ENCODE data around the gene AUTS2.

The AUTS2 gene

DNA sequence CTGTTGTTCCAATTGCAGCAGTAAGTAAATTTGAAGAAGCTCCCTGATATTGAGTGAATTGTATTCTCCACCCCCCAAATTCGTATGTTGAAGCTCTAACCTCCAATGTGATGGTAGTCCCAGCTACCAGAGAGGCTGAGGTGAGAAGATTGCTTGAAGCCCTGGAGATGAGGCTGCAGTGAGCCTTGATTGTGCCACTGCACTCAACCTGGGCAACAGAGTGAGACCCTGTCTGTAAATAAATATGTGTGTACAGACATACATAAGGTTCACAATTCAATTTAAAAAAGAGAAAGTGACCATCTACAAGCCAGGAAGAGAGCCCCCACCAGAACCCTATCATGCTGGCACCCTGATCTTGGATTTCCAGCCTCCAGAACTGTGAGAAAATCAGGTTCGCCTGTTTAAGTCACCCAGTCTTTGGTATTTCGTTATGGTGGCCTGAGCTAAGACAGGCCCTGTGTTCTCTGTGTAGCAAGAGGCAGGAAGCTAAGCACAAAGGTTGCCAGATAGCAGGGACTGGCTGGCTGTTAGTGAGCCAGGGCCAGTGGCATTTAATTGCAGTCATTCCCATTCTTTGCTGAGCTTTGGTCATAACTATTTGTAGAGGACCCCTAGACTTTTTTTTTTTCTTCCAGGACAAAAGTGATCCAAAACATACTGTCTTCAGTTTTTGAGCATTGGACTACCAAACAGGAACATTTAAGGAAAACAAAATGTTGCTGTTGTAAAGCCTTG is 45.6 kb downstream of the AUTS2 start:
- Mint-ChIP-seq H3K27ac (no peak overlapping the region), H3K9me3 (no peaks in the 10 kb centered on the region), H3K27me3 (ENCODE audit: low read depth) (no peaks in the 10 kb centered on the region), H3K4me3 (no peak overlapping the region), H3K4me1 (ENCODE audit: low read depth) (no peaks in the 10 kb centered on the region), H3K36me3 (ENCODE audit: low read depth) (no peaks in the 10 kb centered on the region)
- no peak for DNase-seq (ENCODE audit: low spot score)

DNA sequence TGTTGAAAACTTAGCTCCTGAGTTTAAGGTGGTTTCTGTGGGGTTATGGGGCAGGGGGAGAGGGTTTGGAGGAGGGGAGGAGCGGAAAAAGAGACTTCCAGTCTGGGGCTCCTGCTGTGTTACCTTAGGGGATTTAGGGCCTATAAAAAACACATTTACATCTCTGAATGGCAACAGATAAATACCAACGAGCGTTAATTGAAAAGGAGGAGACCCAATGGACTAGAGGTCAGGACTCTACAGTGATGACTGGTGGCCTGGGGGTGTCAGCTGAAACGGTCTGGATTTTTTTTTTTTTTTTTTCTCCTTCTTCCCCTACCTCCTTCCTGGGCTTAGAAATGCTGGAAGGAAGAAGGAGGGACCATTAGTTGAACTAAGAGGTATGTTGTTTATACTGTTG is 47.4 kb downstream of the AUTS2 start:
- no peak overlapping the region for H3K27ac Mint-ChIP-seq
- no peaks in the 10 kb centered on the region for H3K27me3 Mint-ChIP-seq (ENCODE audit: low read depth)
- no peak overlapping the region for H3K4me3 Mint-ChIP-seq
- no peaks in the 10 kb centered on the region for H3K36me3 Mint-ChIP-seq (ENCODE audit: low read depth)
- no peak for DNase-seq (ENCODE audit: low spot score)
- H3K9me3 Mint-ChIP-seq: no peaks in the 10 kb centered on the region
- H3K4me1 Mint-ChIP-seq (ENCODE audit: low read depth): no peaks in the 10 kb centered on the region

- no peaks in the 10 kb centered on the region for H3K4me1 Mint-ChIP-seq (ENCODE audit: low read depth)
- H3K27ac Mint-ChIP-seq: no peak overlapping the region
- no peak overlapping the region for H3K4me3 Mint-ChIP-seq
- H3K9me3 Mint-ChIP-seq: no peaks in the 10 kb centered on the region
- no peaks in the 10 kb centered on the region for H3K27me3 Mint-ChIP-seq (ENCODE audit: low read depth)
- no peaks in the 10 kb centered on the region for H3K36me3 Mint-ChIP-seq (ENCODE audit: low read depth)
- no peak for DNase-seq (ENCODE audit: low spot score)
Measured at GRCh38 chr7:69651101-69651590, 52.9 kb downstream of the AUTS2 start.

DNA sequence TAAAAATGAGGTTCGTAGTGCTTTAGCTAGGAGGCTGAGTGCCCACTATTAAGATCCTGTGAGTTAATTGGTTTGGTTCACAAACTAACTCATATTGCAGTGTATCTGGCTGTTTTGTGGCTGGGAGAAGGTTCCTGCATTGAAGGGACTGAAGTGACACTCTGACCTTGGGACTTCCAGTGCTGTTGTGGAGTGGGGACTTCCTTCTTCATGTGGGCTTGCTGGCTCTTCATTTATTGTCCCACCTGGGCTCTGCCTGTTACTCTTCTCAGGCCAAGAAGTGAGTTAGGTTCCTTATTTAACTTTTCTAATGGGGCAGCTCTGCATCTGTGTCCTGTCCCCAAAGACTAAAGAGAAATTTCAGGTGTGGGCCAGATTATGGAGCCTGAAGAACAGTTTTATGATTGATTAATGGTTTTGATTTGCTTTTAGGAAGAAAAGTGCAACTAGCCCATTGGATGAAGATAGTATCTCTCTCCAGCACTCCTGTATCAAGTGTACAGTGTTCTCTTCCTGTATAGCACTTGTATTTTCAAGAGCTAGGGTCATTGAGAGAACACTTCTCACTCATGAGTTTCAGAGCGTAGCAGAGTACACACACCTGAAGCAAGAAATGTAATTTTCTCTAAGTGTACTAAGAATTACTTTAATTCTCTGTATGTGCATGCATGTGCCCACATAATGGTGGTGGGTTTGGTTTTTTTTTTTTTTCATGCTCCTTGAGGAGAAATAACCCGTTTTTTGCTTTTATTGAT is 54.8 kb downstream of the AUTS2 start:
- H3K36me3 Mint-ChIP-seq (ENCODE audit: low read depth): no peaks in the 10 kb centered on the region
- no peak overlapping the region for H3K4me3 Mint-ChIP-seq
- no peaks in the 10 kb centered on the region for H3K4me1 Mint-ChIP-seq (ENCODE audit: low read depth)
- no peaks in the 10 kb centered on the region for H3K27me3 Mint-ChIP-seq (ENCODE audit: low read depth)
- no peak for DNase-seq (ENCODE audit: low spot score)
- H3K27ac Mint-ChIP-seq: no peak overlapping the region
- no peaks in the 10 kb centered on the region for H3K9me3 Mint-ChIP-seq

DNA sequence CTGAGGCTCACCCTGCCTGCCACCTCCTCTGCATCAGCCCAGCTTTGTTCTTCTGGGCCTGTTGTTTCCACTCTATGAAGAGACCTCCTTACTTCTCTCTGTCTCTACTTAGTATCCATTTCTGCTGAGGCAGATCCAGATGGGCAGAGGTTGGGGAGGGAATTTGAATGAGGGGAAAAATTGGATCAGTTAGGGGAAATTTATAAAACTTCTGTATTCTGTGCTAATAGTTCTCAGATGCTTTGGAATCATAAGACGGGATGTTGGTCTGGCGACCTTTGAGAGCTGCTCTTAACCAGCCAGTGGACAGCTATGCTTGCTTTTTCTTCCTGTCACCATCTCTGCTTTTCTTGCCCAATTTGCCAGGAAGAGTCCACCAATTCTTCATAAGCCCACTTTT is 55.5 kb downstream of the AUTS2 start:
- Mint-ChIP-seq H3K27me3 (ENCODE audit: low read depth) (no peaks in the 10 kb centered on the region), H3K36me3 (ENCODE audit: low read depth) (no peaks in the 10 kb centered on the region), H3K27ac (no peak overlapping the region), H3K4me1 (ENCODE audit: low read depth) (no peaks in the 10 kb centered on the region), H3K4me3 (no peak overlapping the region), H3K9me3 (no peaks in the 10 kb centered on the region)
- DNase-seq (ENCODE audit: low spot score): no peak

- Mint-ChIP-seq H3K4me3 (no peak overlapping the region), H3K4me1 (ENCODE audit: low read depth) (no peaks in the 10 kb centered on the region), H3K36me3 (ENCODE audit: low read depth) (no peaks in the 10 kb centered on the region), H3K9me3 (no peaks in the 10 kb centered on the region), H3K27me3 (ENCODE audit: low read depth) (peaks cover 3% of the 10 kb centered on the region), H3K27ac (no peak overlapping the region)
- DNase-seq (ENCODE audit: low spot score): no peak
Measured at GRCh38 chr7:69654381-69654780, 56.1 kb downstream of the AUTS2 start.

DNA sequence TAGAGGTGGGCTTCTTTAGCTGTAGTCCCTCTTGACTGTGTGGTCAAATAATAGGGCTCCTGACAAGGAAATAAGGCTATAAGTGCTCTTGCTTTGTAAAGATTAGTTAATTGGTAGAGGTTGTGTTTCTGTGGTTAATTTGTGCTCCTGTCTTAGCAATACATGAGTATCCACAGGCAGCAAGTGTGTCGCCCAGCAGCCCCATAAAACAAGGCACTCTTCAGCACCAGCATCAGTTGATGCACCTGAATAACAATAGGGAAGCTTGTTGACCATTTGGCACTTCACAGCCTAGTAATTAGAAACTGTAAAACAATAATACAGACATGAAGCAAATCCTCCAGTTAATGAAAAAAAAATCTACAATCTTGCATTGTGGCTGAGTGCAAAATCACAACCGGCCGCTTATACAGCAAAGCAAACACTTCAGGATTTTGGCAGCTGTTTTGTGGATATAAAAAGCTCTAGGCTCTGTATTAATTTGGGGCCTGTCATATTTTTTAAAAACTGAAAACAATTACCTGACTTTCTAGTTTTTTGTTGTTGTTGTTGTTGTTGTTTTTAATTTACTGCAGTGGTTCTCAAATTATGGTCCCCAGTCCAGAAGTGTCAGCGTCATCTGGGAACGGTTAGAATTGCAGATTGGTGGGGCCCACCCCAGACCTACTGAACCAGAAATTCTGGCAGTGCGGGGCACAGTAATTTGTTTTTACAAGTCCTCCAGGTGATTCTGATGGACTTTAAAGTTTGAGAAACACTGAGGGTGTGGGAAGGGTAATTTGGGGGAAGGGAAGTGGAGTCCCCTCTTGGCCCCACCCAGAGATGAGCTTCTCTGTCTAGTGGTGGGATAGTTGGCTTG is 56.8 kb downstream of the AUTS2 start:
- H3K27ac Mint-ChIP-seq: no peak overlapping the region

DNA sequence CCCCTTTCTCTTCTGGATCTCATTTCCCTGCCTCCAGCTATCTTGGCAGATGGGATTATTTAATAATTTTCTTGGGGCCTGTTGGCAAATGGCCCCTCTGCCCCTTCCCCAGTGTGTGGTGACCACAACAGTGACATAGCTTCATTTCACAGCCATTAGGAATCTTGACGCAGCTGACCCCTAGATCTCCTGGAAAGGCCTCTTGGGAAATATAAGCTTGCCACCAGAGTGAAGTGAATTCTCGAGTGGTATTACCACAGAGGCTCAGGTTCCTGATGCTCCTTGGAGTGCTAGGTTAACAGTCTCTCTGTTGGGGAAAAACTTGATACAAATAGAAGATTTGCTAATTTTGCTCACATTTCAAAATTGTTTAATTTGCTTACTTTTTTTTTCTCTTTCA is 57.8 kb downstream of the AUTS2 start:
- no peak overlapping the region for H3K4me3 Mint-ChIP-seq
- no peaks in the 10 kb centered on the region for H3K4me1 Mint-ChIP-seq (ENCODE audit: low read depth)
- no peak overlapping the region for H3K27ac Mint-ChIP-seq
- H3K27me3 Mint-ChIP-seq (ENCODE audit: low read depth): peaks cover 3% of the 10 kb centered on the region
- no peak for DNase-seq (ENCODE audit: low spot score)
- no peaks in the 10 kb centered on the region for H3K36me3 Mint-ChIP-seq (ENCODE audit: low read depth)
- no peaks in the 10 kb centered on the region for H3K9me3 Mint-ChIP-seq

More for the DNA sequence above, 56.8 kb downstream of the AUTS2 start:
- no peak for DNase-seq (ENCODE audit: low spot score)
- Mint-ChIP-seq H3K9me3 (no peaks in the 10 kb centered on the region), H3K4me1 (ENCODE audit: low read depth) (no peaks in the 10 kb centered on the region), H3K4me3 (no peak overlapping the region), H3K36me3 (ENCODE audit: low read depth) (no peaks in the 10 kb centered on the region), H3K27me3 (ENCODE audit: low read depth) (peaks cover 3% of the 10 kb centered on the region)

DNA sequence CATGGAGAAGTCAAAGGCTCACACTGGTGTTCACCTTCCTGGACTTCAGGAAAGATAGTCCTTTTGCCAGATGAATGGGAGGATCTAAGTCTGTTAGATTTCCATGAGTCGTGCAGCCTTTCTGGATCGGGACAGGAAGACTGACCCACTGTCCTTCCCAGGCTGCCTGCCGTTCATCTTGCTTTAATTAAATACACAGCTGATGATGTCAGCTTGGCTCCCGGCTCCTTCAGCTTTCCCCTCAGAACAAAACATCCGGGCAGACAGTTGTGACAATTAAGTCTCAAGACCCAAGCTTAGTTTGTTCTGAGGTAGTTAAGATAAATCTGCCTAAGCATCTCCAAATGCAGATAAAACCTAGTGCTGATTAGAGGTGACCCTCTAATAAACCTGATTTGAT is 58.6 kb downstream of the AUTS2 start:
- H3K36me3 Mint-ChIP-seq (ENCODE audit: low read depth): no peaks in the 10 kb centered on the region
- H3K4me1 Mint-ChIP-seq (ENCODE audit: low read depth): no peaks in the 10 kb centered on the region
- no peak overlapping the region for H3K4me3 Mint-ChIP-seq
- no peak overlapping the region for H3K27ac Mint-ChIP-seq
- H3K27me3 Mint-ChIP-seq (ENCODE audit: low read depth): peaks cover 3% of the 10 kb centered on the region
- no peaks in the 10 kb centered on the region for H3K9me3 Mint-ChIP-seq
- DNase-seq (ENCODE audit: low spot score): no peak

- Mint-ChIP-seq H3K4me3 (no peak overlapping the region), H3K27ac (no peak overlapping the region), H3K36me3 (ENCODE audit: low read depth) (no peaks in the 10 kb centered on the region), H3K4me1 (ENCODE audit: low read depth) (no peaks in the 10 kb centered on the region), H3K27me3 (ENCODE audit: low read depth) (peaks cover 3% of the 10 kb centered on the region), H3K9me3 (no peaks in the 10 kb centered on the region)
- DNase-seq (ENCODE audit: low spot score): no peak
Measured at GRCh38 chr7:69657331-69657730, 59.1 kb downstream of the AUTS2 start.

- Mint-ChIP-seq H3K27ac (no peak overlapping the region), H3K9me3 (no peaks in the 10 kb centered on the region), H3K4me3 (no peak overlapping the region), H3K4me1 (ENCODE audit: low read depth) (no peaks in the 10 kb centered on the region), H3K36me3 (ENCODE audit: low read depth) (no peaks in the 10 kb centered on the region), H3K27me3 (ENCODE audit: low read depth) (peaks cover 3% of the 10 kb centered on the region)
- DNase-seq (ENCODE audit: low spot score): no peak
Measured at GRCh38 chr7:69657985-69658384, 59.7 kb downstream of the AUTS2 start.

DNA sequence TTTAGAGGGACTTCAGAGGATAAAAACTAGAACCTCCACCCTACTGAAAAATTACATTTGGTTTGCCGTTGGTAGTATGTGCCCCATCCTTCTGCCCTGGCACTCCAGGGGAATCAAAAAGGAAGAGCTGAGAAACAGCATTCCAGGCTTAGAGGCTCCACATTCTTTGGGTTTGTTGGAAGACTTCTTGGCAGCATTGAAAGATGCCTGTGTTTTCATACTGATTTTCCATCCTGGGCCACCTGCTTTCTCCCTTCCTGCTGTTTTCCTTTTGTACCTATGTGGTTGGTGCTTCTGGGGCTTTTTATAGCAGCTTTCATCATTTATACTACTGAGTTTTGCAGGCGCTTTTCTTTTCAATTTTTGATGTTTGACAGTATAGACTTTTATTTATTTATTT is 61.7 kb downstream of the AUTS2 start:
- Mint-ChIP-seq H3K9me3 (no peaks in the 10 kb centered on the region), H3K4me3 (no peak overlapping the region), H3K27ac (no peak overlapping the region), H3K36me3 (ENCODE audit: low read depth) (no peaks in the 10 kb centered on the region), H3K4me1 (ENCODE audit: low read depth) (no peaks in the 10 kb centered on the region), H3K27me3 (ENCODE audit: low read depth) (peaks cover 3% of the 10 kb centered on the region)
- DNase-seq (ENCODE audit: low spot score): no peak

DNA sequence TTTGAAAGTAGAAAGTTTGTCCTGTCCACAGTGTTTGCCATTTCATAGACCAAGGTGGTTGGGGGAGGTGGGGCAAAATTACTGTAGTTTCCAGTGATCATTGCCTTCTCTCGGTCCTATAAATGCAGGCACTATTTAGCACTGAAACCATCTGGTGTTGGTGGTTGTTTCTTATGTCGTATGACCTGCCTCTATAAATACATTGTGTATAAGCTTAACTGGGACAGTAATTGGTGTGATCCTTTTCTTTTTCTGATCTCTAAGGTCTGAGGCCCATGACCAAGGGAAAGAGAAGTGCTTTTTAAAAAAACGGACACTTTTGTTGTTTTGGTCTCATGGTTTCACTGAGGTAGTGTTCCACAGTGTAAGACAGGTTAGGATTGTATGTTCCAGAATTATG is 63.1 kb downstream of the AUTS2 start:
- H3K36me3 Mint-ChIP-seq (ENCODE audit: low read depth): no peaks in the 10 kb centered on the region
- no peaks in the 10 kb centered on the region for H3K9me3 Mint-ChIP-seq

More for the DNA sequence above, 63.1 kb downstream of the AUTS2 start:
- no peaks in the 10 kb centered on the region for H3K4me1 Mint-ChIP-seq (ENCODE audit: low read depth)
- no peak overlapping the region for H3K27ac Mint-ChIP-seq
- DNase-seq (ENCODE audit: low spot score): no peak
- peaks cover 3% of the 10 kb centered on the region for H3K27me3 Mint-ChIP-seq (ENCODE audit: low read depth)
- no peak overlapping the region for H3K4me3 Mint-ChIP-seq

Measured in T-helper 2 cell treated with Interferon-gamma antibody and Interleukin-4, amounts not matched to agents 5 μg/mL and 100 μg/mL, for 36 hours (primary cell).